MCF 10A (cell line): ENCODE results near the gene COX7B2. TPM values are rescaled to one million over a fixed set of nuclear protein-coding genes. Genes with fewer than 3 reads are reported as not detected.

Experiments used
- BruUV-seq: library from RNA; stranded (reverse); fragments of 400-500 nt; replicated peaks from 2 replicates; lab custom pipeline; 2021; lab: Mats Ljungman, UMichigan
- CTCF ChIA-PET: fragments of 300-600 bp; sonication (Branson Sonifier 250); formaldehyde crosslinking; extraction: SDS; loops from one replicate; lab custom pipeline; 2021; ENCODE audit warnings: antibody characterized with exemption, inconsistent platforms; lab: Yijun Ruan, JAX
- POLR2A ChIA-PET: fragments of 300-600, 350-650 bp; sonication (Branson Sonifier 250); formaldehyde crosslinking; extraction: SDS; loops from one replicate; lab custom pipeline; 2020; ENCODE audit warnings: antibody characterized with exemption, inconsistent platforms; lab: Yijun Ruan, JAX
- DNase-seq: peaks from one replicate; pipeline ENCODE4 v3.0.0-alpha.2; 2018; ENCODE audit not compliant: unreplicated experiment
- H3K27ac Mint-ChIP-seq: one replicate; pipeline ENCODE4 v1.8.0; 2022; ENCODE audit warnings: mild to moderate bottlenecking, low read depth, mixed read lengths; ENCODE audit not compliant: unreplicated experiment
- H3K27me3 Mint-ChIP-seq: one replicate; pipeline ENCODE4 v1.8.0; 2022; ENCODE audit warnings: mixed read lengths; ENCODE audit not compliant: insufficient read depth, unreplicated experiment
- H3K36me3 Mint-ChIP-seq: one replicate; pipeline ENCODE4 v1.8.0; 2022; ENCODE audit warnings: mild to moderate bottlenecking, moderate library complexity, mixed read lengths; ENCODE audit not compliant: insufficient read depth, unreplicated experiment
- H3K4me1 Mint-ChIP-seq: one replicate; pipeline ENCODE4 v1.8.0; 2022; ENCODE audit warnings: mixed read lengths; ENCODE audit not compliant: insufficient read depth, unreplicated experiment
- H3K4me3 Mint-ChIP-seq: one replicate; pipeline ENCODE4 v1.8.0; 2022; ENCODE audit warnings: mild to moderate bottlenecking, moderate library complexity, mixed read lengths; ENCODE audit not compliant: unreplicated experiment
- H3K9me3 Mint-ChIP-seq: one replicate; pipeline ENCODE4 v1.8.0; 2022; ENCODE audit warnings: mixed read lengths; ENCODE audit not compliant: unreplicated experiment
- CTCF ChIP-seq: fragments of 200-600 bp; IDR thresholded peaks from one replicate; pipeline ENCODE4 v1.8.0; 2022; ENCODE audit warnings: antibody characterized with exemption, mild to moderate bottlenecking; ENCODE audit not compliant: unreplicated experiment
- intact Hi-C: fragments of 100-400 bp; cut with micrococcal nuclease; formaldehyde crosslinking; loops from 2 replicates; pipeline ENCODE4 v1.14.1; 2022
- total RNA-seq: library from RNA; stranded (reverse); gene quantifications from 2 replicates; pipeline ENCODE4 v1.2.3, GENCODE V29; 2022

The COX7B2 gene
- total RNA-seq, 1 experiment from 2014 or later, result not detected

- ChIA-PET POLR2A (no interaction called here), CTCF (interaction anchor here (0.5 to 1.0 kb wide), 2 partner anchors 233 to 452 kb away, joined by 3 read pairs; no protein-coding TSS in a partner anchor)
- Mint-ChIP-seq H3K4me1 (no peaks in the 10 kb centered on the region), H3K4me3 (no peak overlapping the region), H3K27ac (no peak overlapping the region), H3K36me3 (no peaks in the 10 kb centered on the region), H3K27me3 (peaks cover 29% of the 10 kb centered on the region), H3K9me3 (no peaks in the 10 kb centered on the region)
- intact Hi-C loops, result no loop called here
- BruUV-seq, result no TSS peak
- no peak for TF ChIP-seq CTCF
- no peak for DNase-seq
Observed at GRCh38 chr4:46890056-46890455, 19.0 kb downstream of the COX7B2 start.

- no peak for DNase-seq
- H3K4me1 Mint-ChIP-seq, result no peaks in the 10 kb centered on the region
- peaks cover 29% of the 10 kb centered on the region for H3K27me3 Mint-ChIP-seq
- no peak overlapping the region for H3K4me3 Mint-ChIP-seq
- no TSS peak for BruUV-seq
- H3K36me3 Mint-ChIP-seq, result no peaks in the 10 kb centered on the region
- CTCF ChIA-PET, result interaction anchor here (1.0 kb wide), 1 partner anchor 233 kb away, joined by 3 read pairs; no protein-coding TSS in a partner anchor
- intact Hi-C loops, result no loop called here
- POLR2A ChIA-PET, result no interaction called here
- no peak for TF ChIP-seq CTCF
- no peak overlapping the region for H3K27ac Mint-ChIP-seq
- H3K9me3 Mint-ChIP-seq, result no peaks in the 10 kb centered on the region
Observed at GRCh38 chr4:46889410-46889809, 19.6 kb downstream of the COX7B2 start.

GRCh38 chr4:46886711-46887110, 22.3 kb downstream of the COX7B2 start:
- Mint-ChIP-seq H3K27me3 (peaks cover 29% of the 10 kb centered on the region), H3K9me3 (no peaks in the 10 kb centered on the region), H3K4me3 (no peak overlapping the region), H3K36me3 (no peaks in the 10 kb centered on the region), H3K27ac (no peak overlapping the region), H3K4me1 (no peaks in the 10 kb centered on the region)
- POLR2A ChIA-PET, result interaction anchor here (0.7 kb wide), 1 partner anchor 10 kb away, joined by 3 read pairs; no protein-coding TSS in a partner anchor
- BruUV-seq, result no TSS peak
- TF ChIP-seq CTCF, result peak; percentile 28
- peak; percentile 29 for DNase-seq
- CTCF ChIA-PET, result interaction anchor here (0.7 to 1.8 kb wide), 5 partner anchors 13 to 226 kb away, joined by 3 to 6 read pairs (median 4); no protein-coding TSS in a partner anchor
- intact Hi-C loops, result loop anchor here (1.0 to 2.0 kb wide), 2 partner anchors 42 to 558 kb away; no protein-coding TSS in a partner anchor

GRCh38 chr4:46878641-46879040, 30.4 kb downstream of the COX7B2 start:
- no peaks in the 10 kb centered on the region for H3K4me1 Mint-ChIP-seq
- no TSS peak for BruUV-seq
- H3K4me3 Mint-ChIP-seq, result no peak overlapping the region
- CTCF ChIA-PET, result no interaction called here
- POLR2A ChIA-PET, result no interaction called here
- peaks cover 5% of the 10 kb centered on the region for H3K36me3 Mint-ChIP-seq
- peaks cover 6% of the 10 kb centered on the region for H3K9me3 Mint-ChIP-seq
- no peaks in the 10 kb centered on the region for H3K27me3 Mint-ChIP-seq
- TF ChIP-seq CTCF, result no peak
- intact Hi-C loops, result no loop called here
- H3K27ac Mint-ChIP-seq, result no peak overlapping the region
- peak; percentile 9 for DNase-seq
